GM10266 (cell line): ENCODE measurements around the gene PLCL2.

ENCODE experiments used
- DNase-seq: peaks from one replicate; pipeline ENCODE4 v3.0.0; 2012; ENCODE audit errors: extremely low spot score
- TF ChIP-seq, protein P1 (sequence below): IDR thresholded peaks from 2 replicates; pipeline ENCODE4 v1.5.1; 2012; ENCODE audit warnings: mild to moderate bottlenecking, low read depth; ENCODE audit not compliant: control insufficient read depth, insufficient read depth; ENCODE audit errors: missing control alignments

PLCL2 gene

DNA sequence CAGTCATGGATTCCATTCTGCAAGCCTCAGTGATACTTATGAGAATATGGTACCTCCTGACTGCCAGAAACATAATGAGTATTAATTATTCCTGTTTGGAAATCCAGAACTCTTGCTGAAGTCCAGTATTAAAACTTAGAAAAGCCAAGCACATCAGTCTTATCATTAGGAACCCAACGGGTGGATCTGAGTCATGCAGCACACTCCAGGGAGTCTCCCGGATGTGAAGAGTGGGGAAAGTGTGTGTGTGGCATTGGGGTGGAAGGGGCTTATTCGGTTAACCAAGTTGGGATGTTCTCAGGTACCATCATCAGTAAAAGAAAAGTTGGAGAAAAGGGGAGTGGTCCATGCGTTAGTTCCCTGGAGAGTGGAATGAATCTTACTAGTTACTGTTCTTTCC is 181.1 kb downstream of the PLCL2 start:
- TF ChIP-seq, protein P1, sequence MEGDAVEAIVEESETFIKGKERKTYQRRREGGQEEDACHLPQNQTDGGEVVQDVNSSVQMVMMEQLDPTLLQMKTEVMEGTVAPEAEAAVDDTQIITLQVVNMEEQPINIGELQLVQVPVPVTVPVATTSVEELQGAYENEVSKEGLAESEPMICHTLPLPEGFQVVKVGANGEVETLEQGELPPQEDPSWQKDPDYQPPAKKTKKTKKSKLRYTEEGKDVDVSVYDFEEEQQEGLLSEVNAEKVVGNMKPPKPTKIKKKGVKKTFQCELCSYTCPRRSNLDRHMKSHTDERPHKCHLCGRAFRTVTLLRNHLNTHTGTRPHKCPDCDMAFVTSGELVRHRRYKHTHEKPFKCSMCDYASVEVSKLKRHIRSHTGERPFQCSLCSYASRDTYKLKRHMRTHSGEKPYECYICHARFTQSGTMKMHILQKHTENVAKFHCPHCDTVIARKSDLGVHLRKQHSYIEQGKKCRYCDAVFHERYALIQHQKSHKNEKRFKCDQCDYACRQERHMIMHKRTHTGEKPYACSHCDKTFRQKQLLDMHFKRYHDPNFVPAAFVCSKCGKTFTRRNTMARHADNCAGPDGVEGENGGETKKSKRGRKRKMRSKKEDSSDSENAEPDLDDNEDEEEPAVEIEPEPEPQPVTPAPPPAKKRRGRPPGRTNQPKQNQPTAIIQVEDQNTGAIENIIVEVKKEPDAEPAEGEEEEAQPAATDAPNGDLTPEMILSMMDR, result no peak
- DNase-seq, result no peak

DNA sequence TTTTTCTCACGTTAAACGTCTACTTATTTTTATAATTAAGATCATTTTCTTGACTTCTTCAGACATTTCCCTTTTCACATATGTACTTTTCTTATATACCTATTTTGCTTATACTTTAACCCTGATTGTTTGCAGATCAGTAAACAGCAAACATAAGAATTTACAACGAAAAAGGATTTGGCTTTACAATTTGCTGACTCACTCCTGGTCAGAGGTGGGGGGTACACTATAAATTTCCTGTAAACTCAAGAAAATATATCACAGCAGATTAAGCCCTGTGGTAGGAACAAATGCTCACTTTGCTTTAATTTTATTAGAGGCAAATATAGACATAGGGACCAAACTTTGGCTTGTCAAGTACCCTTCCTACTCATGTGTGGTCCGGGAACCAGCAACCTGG is 185.0 kb downstream of the PLCL2 start:
- TF ChIP-seq, protein P1, result no peak
- no peak for DNase-seq

DNA sequence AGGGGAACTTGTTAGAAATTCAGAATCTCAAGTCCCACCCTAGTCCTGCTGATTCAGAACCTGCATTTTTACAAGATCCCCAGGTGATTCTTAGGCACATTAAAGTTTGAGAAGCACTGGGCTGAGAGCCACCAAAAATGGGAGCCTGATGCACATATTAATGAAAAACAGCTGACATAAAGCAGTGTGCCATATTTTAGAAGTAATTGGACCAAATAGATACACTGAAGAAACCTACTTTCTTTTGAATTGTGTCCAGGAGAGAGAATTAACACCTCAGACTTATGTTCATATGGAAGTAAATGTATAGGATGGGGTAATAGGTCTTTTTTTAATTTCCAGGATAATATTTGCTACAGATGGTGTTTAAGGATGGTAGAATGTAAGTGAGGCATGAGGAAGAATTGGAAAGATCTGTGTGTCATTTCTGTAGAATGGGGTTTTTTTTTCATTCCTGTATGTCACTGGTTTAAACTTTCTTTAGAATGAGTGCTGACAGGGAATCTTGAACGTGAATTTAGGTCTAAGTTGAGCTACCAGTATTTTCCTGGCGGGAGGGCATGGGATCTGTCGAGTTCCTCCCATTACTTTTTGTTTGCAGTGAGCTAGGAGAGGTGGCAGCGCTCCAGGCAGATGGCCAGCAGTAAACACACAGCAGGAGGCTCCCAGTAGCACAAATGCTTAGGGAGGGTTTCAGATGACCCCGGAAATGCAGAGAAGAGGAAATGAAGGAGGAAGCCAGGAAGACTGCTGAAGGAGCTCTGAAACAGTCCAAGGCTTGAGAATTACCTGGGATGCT is 185.6 kb downstream of the PLCL2 start:
- TF ChIP-seq, protein P1, result no peak
- no peak for DNase-seq

DNA sequence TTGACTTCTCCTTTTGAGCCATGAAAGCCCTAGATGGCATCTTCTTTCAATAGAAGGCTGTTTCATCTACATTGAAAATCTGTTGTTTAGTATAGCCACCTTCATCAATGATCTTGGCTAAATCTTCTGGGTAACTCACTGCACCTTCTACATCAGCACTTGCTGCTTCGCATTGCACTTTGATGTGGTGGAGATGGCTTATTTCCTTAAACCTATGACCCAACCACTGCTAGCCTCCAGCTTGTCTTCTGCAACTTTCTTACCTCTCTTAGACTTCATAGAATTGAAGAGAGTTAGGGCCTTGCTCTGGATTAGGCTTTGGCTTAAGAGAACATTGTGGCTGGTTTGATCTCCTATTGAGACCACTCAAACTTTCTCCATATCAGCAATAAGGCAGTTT is 189.8 kb downstream of the PLCL2 start:
- no peak for DNase-seq
- TF ChIP-seq, protein P1, result no peak

DNA sequence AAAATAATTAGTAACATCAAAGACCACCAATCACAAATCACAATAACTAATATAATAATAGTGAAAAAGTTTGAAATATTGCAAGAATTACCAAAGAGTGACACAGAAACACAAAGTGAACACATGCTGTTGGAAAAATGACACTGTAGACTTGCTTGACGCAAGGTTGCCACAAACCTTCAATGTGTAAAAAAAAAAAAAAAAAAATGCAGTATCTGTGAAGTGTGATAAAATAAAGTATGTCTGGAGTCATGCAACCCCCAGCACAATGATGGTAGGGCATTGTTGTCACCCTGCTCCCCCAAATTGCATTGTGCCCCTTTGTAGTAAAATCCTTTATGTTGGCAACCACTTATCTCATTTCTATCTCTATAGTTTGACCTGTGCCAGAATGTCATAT is 190.6 kb downstream of the PLCL2 start:
- TF ChIP-seq, protein P1, result no peak
- no peak for DNase-seq

DNA sequence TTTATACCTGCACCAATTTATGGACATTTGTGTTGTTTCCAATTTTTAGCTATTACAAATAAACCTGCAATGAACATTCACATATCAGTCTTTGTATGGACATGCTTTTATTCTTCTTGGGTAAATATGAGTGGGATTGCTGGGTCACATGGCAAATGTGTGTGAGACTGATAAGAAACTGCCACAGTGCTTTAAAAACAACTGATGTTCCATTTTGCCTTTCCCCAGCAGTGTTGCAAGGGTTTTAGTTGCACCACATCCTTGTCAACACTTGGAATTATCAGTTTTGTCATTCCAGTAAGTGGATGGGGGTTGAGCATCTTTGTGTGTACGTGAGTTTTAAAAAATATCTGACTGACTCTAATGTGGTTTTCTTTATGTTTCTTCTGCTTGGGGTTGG is 191.2 kb downstream of the PLCL2 start:
- TF ChIP-seq, protein P1, result no peak
- no peak for DNase-seq

DNA sequence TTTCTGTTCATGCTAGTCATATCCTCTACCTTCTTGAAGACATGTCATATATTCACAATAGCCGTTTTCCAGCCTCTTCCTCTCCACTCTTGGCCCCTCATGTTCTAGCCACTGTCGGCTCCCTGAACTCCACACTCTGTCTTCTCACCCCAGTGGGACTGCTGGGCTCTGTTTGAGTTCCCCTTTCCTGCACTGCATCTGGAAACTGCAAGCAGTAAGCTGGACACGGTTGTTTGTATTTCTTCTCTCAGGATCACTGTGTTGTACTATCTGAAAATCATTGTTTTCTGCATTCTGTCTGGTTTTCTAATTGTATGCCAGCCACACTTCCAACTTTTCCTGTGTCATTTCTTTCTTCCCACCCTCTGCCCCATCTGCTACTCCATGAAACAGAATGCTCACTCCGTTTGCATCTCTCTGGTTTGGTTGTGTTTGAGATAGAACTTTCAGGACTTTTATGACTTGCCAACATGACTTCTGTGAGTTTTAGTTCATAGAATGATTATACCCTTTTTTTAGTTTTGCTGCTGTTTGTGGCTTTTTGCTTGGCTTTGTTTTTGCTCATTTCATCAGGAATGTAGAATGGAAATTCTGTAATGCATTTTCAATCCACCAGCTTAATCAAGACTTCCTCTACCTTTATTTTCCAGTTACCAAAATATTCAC is 192.3 kb downstream of the PLCL2 start:
- DNase-seq, result no peak
- TF ChIP-seq, protein P1, result no peak
